GM13976 (cell line): ENCODE measurements around the gene EDN2.

Experiments
- DNase-seq: peaks from one replicate; pipeline ENCODE4 v3.0.0; 2012; ENCODE audit warnings: low spot score
- in situ Hi-C: fragments of 300-500 bp; cut with MboI; formaldehyde crosslinking; loops from one replicate; pipeline ENCODE4 v1.12.0; 2022; ENCODE audit warnings: low sequenced_read_pairs, mixed read lengths, inconsistent platforms; ENCODE audit not compliant: unreplicated experiment
- TF ChIP-seq, protein P1 (sequence below): IDR thresholded peaks from 2 replicates; pipeline ENCODE4 v1.5.1; 2012; ENCODE audit warnings: borderline replicate concordance, mild to moderate bottlenecking; ENCODE audit not compliant: insufficient read depth; ENCODE audit errors: extremely low read depth, missing control alignments, control extremely low read depth

Gene EDN2

GRCh38 chr1:41486053-41486370 lies 1.5 kb upstream of the EDN2 start:
- DNase-seq, result no peak
- TF ChIP-seq, protein P1, sequence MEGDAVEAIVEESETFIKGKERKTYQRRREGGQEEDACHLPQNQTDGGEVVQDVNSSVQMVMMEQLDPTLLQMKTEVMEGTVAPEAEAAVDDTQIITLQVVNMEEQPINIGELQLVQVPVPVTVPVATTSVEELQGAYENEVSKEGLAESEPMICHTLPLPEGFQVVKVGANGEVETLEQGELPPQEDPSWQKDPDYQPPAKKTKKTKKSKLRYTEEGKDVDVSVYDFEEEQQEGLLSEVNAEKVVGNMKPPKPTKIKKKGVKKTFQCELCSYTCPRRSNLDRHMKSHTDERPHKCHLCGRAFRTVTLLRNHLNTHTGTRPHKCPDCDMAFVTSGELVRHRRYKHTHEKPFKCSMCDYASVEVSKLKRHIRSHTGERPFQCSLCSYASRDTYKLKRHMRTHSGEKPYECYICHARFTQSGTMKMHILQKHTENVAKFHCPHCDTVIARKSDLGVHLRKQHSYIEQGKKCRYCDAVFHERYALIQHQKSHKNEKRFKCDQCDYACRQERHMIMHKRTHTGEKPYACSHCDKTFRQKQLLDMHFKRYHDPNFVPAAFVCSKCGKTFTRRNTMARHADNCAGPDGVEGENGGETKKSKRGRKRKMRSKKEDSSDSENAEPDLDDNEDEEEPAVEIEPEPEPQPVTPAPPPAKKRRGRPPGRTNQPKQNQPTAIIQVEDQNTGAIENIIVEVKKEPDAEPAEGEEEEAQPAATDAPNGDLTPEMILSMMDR, result no peak
- in situ Hi-C loops, result no loop called here

GRCh38 chr1:41485605-41486004 lies 1.1 kb upstream of the EDN2 start:
- TF ChIP-seq, protein P1, result no peak
- no peak for DNase-seq
- in situ Hi-C loops, result no loop called here

DNA sequence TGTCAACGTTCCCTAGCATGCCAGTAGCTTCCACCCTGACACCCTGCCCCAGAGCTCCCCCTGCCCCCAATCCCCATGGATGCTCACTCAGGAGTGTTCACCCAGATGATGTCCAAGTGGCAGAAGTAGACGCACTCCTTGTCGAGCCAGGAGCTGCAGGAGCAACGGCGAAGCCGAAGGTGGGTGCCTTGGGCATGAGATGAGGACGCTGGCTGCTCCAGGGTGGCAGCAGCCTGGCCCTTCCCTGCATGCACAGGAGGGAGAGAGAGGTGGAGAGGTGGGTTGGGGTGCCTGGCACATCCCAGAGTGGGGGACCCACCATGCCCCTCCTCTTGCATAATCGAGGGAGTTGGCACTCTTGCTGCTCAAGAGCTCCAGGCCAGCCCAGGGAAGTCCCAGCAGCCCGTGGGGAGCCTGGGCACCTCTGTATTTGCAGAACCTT lies 502 bp downstream of the EDN2 start:
- TF ChIP-seq, protein P1, result no peak
- no peak for DNase-seq
- in situ Hi-C loops, result no loop called here

DNA sequence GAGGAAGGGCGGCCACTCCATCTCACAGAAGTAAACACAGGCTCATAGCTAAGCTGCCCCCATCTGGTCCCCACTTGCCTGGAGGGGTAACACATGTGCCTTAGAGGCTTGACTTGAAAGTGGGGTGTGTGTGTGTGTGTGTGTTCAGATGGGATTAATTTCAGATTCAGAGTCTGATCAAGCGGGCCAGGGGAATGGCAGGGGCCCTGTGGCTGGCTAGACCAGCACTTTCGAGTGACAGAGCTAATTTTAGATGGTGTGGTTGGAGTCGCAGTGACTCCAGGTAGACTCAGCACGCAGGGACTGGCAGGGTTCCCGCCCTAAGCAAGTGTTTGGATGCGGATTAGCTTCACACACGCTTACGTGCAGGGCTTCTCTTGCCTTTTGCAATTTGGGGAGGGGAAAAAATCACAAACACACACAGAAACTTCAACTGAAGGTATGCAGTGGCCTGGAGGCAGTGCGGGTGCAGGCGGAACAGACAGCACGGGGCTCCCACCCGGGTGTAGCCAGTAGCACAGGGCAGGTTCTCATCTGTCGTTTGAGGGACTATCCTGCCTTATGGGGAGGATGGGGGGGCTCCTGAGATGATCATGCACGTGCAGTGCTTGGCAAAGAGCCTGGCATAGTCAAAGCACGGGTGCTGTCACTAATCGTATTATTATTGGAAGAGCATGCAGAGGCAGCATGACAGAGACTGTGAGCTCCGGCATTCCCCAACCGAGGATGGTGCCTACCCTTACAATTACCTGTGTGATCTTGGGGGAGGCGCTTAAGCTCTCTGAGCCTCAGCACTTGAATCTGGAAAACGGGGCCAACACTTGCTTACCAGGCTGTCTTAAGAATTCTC lies 1.3 kb downstream of the EDN2 start:
- in situ Hi-C loops, result no loop called here
- TF ChIP-seq, protein P1, result no peak
- no peak for DNase-seq

DNA sequence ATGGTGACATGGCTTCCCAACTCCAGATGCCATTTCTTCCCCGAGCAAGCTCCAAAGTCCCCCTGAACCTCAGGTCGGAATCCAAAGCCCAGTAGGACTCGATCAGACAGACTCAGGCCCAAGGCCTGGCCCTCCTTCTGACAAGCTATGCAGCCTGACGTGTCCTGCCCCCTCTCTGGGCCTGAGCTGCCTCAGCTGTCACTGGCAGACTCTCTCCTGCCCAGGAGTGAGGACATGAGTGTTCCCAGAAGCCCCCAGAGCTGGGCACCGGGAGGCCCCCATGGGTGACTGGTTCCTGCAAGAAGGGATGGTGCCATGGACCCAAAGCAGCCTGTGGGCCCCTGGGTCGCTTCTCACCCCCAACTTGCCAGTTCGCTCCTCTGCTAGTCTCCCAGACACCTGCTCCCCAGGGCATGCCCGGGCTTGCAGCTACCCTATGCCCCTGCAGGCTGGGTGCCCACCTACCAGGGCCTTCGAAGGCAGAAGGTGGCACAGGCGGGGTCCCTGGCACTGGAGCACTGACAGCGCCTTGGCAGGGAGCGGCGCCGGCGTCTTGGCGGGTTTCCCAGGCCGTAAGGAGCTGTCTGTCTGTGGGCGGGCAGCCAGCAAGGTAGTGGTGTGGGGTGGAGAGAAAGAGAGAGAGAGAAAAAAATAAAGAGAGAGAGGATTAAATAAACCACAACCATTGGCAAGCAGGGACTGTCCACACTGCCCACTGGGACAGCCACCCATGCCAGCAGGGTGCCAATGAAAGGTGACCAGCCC lies 2.3 kb downstream of the EDN2 start:
- in situ Hi-C loops, result no loop called here
- TF ChIP-seq, protein P1, result no peak

GRCh38 chr1:41481109-41481775 lies 3.2 kb downstream of the EDN2 start:
- in situ Hi-C loops, result no loop called here
- TF ChIP-seq, protein P1, result no peak
- no peak for DNase-seq

More for the DNA sequence above, 2.3 kb downstream of the EDN2 start:
- no peak for DNase-seq
